Epithelial cell of esophagus (primary cell): Measurements from ENCODE around the gene SCG5.
"Not testable (repeated sequence)": the region's sequence is repeated elsewhere in the genome, so short reads cannot be mapped to it uniquely, and the experiment has no call there.

ENCODE experiments used
- DNase-seq: peaks from one replicate; pipeline ENCODE4 v3.0.0; 2010; ENCODE audit warnings: low read depth
- H3K4me3 ChIP-seq: 2 replicates; pipeline ENCODE4 v1.5.1; 2011; ENCODE audit warnings: mild to moderate bottlenecking, low read length, control low read depth
- CTCF ChIP-seq: IDR thresholded peaks from 2 replicates; pipeline ENCODE4 v1.5.1; 2011; ENCODE audit warnings: low read depth, mild to moderate bottlenecking, low read length, control low read depth, inconsistent platforms; ENCODE audit not compliant: insufficient read depth; ENCODE audit errors: missing control alignments

The SCG5 gene

GRCh38 chr15:32641517-32642059 is at the start of gene SCG5:
Gene SCG5, plus strand, starts transcription at chr15:32641710. Its CDS starts 1,883 bp downstream, at chr15:32643593.
- TF ChIP-seq CTCF: no peak
- H3K4me3 ChIP-seq: peak within 1 kb of the TSS; percentile 40
- peak; percentile 42 for DNase-seq

DNA sequence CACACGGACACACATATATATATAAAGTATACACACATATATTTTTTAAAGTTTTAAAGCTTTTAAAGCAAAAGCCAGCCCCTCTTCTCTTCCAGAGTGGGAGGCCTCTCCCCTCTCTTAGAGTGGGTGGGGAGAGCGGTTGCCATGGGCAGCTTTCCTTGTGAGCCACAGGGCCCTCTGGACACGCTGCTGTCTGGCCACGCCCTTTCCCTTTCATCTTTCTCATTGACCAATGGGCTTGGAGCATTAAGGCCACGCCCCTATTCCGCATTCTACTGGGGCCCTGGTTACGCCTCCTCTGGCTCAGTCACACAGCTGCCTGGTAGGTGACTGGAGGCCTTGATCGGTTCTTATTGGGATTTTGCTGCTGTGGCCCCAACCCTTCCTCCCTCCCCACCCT is 48.4 kb upstream of the SCG5 start, which contains the start of gene GOLGA8N:
GOLGA8N (plus strand) TSS at position 306 of the 400 bp plus-strand sequence.
- not testable (repeated sequence) for H3K4me3 ChIP-seq

GRCh38 chr15:32609518-32609917 is 32.0 kb upstream of the SCG5 start:
- peak; percentile 20 for DNase-seq
- H3K4me3 ChIP-seq: not testable (repeated sequence)

More for the DNA sequence above, 48.4 kb upstream of the SCG5 start, which contains the start of gene GOLGA8N:
- DNase-seq: not testable (repeated sequence)

GRCh38 chr15:32610719-32611118 is 30.8 kb upstream of the SCG5 start:
- not testable (repeated sequence) for H3K4me3 ChIP-seq
- DNase-seq: peak; percentile 50
- TF ChIP-seq CTCF: peak; percentile 22

GRCh38 chr15:32614712-32615050 is 26.8 kb upstream of the SCG5 start:
- DNase-seq: not testable (repeated sequence)
- H3K4me3 ChIP-seq: peak overlapping the region; percentile 75

DNA sequence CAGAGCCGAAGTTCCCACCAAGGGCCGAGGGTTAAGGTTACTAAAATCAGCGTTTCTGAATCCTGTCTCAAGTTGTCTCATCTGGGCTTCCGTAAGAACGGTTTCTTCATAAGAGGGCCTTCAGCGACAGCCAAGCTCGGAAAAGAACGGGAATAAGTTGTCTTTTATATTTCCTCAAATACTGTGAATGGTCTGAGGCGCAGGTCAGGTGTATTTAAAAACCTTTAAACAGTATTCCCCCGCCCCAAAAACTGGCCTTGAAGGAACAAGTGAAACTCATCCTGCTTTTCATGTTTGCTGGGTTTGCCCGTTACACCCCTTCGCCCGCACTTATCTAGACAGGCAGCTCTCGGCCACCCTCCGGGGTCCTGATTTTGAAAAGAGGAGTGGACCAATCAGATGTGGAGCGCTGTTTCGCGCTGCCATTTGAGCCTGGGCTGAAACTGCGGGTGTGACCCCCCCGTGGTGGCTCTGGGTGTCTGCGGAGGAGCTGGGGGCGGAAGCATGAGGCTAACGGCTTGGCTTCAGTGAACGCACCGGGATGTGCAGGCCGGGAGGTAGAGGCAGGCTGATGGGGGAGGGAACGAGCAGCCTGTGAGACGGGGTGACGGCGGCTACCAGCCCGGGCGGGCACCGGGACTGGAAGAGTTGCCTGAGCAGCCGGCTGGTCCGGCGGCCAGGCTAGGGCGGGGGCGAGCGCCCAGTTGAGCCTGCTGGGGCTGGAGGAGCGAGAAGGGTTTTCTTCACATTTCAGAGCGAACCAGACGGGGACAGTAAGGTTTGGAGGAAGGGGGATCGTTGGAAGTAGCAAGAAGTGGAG is 26.2 kb upstream of the SCG5 start, which contains the start of gene ARHGAP11A:
ARHGAP11A (plus strand) TSS at position 454 of the 820 bp plus-strand sequence. CDS start 708 bp downstream, outside the sequence.
- H3K4me3 ChIP-seq: peak within 1 kb of the TSS; percentile 75
- DNase-seq: peak; percentile 90

DNA sequence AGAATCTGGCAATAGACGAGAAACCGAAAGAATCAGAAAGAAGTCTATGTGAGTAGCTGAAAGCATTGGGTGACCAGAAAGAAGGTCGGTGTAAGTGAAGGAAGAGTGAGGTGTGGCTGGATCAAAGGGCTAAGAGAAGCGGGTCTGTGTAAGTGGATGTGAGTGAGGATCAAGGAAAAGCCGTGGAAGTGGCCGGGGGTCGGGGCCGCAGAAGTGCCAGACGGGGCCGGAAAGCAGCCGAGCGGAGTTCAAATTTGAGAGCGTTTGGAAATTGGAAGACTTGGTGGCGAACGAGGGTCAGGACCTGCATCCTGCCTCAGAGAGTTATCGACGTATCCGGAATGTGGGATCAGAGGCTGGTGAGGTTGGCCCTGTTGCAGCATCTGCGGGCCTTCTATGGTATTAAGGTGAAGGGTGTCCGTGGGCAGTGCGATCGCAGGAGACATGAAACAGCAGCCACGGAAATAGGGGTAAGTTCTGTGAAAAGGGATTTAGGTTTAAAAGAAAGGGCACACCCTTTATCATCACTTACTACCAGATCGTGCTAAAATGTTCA is 25.6 kb upstream of the SCG5 start:
- DNase-seq: peak; percentile 7
- peak overlapping the region; percentile 75 for H3K4me3 ChIP-seq

DNA sequence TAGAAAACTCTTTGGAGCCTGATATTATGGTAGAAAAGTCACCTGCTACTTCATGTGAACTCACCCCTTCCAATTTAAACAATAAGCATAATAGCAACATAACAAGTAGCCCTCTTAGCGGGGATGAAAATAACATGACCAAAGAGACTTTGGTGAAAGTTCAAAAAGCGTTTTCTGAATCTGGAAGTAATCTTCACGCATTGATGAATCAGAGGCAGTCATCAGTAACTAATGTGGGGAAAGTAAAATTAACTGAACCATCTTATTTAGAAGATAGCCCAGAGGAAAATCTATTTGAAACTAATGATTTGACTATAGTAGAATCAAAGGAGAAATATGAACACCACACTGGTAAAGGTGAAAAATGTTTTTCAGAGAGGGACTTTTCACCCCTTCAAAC is 5.1 kb upstream of the SCG5 start:
- no peak overlapping the region for H3K4me3 ChIP-seq
- TF ChIP-seq CTCF: no peak
- no peak for DNase-seq

DNA sequence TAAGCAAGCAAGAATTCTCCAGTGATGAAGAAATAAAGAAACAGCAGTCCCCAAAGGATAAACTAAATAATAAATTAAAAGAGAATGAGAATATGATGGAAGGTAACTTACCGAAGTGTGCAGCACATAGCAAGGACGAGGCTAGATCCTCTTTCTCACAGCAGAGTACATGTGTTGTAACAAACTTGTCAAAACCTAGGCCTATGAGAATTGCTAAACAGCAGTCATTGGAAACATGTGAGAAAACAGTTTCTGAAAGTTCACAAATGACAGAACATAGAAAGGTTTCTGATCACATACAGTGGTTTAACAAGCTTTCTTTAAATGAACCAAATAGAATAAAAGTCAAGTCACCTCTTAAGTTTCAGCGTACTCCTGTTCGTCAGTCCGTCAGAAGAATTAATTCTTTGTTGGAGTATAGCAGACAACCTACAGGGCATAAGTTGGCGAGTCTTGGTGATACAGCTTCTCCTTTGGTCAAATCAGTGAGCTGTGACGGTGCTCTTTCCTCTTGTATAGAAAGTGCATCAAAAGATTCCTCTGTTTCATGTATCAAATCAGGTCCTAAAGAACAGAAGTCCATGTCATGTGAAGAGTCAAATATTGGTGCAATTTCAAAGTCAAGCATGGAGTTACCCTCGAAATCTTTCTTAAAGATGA is 4.5 kb upstream of the SCG5 start:
- no peak for DNase-seq
- no peak overlapping the region for H3K4me3 ChIP-seq
- no peak for TF ChIP-seq CTCF
